IMR-90 (cell line): Measurements from ENCODE around the gene BROX. TPM values are rescaled to one million over a fixed set of nuclear protein-coding genes. Genes with fewer than 3 reads are reported as not detected.

Experiments used
- ATAC-seq: fragments of 200-7000 bp; cut with Tn5 transposase; 2 replicates; pipeline ENCODE4 v1.9.1; 2020; ENCODE audit warnings: low read depth, mild to moderate bottlenecking, moderate library complexity
- BruUV-seq: library from RNA; stranded (reverse); fragments of 400-500 nt; replicated peaks from 2 replicates; lab custom pipeline; 2021; lab: Mats Ljungman, UMichigan
- CTCF ChIA-PET: fragments of 300-600 bp; formaldehyde crosslinking; extraction: SDS; loops from one replicate; lab custom pipeline; 2021; ENCODE audit warnings: antibody characterized with exemption; lab: Yijun Ruan, JAX
- POLR2A ChIA-PET: fragments of 300-600 bp; sonication (Branson Sonifier 250); formaldehyde crosslinking; loops from one replicate; lab custom pipeline; 2022; ENCODE audit warnings: antibody characterized with exemption; ENCODE audit not compliant: unreplicated experiment; lab: Charles Lee
- DNase-seq: peaks from one replicate; pipeline ENCODE4 v3.0.0; 2013
- H2AFZ ChIP-seq: replicated peaks from 2 replicates; pipeline ENCODE3; 2013; ENCODE audit warnings: low read length, mild to moderate bottlenecking; ENCODE audit not compliant: poor library complexity
- H2AK5ac ChIP-seq: 2 replicates; pipeline ENCODE4 v1.6.1; 2013; ENCODE audit warnings: low read depth, low read length, inconsistent platforms
- H2AK9ac ChIP-seq: replicated peaks from 2 replicates; pipeline ENCODE3; 2013; ENCODE audit warnings: mild to moderate bottlenecking, low read depth, low read length, moderate library complexity; ENCODE audit not compliant: poor library complexity
- H2BK120ac ChIP-seq: 2 replicates; pipeline ENCODE4 v1.6.1; 2013; ENCODE audit warnings: low read depth, low read length, inconsistent platforms
- H2BK15ac ChIP-seq: 3 replicates; pipeline ENCODE4 v1.6.1; 2013; ENCODE audit warnings: low read depth, low read length, inconsistent platforms
- H2BK20ac ChIP-seq: 2 replicates; pipeline ENCODE4 v1.6.1; 2013; ENCODE audit warnings: low read depth, mild to moderate bottlenecking, inconsistent platforms, low read length, moderate library complexity
- H2BK5ac ChIP-seq: 2 replicates; pipeline ENCODE4 v1.6.1; 2013; ENCODE audit warnings: mild to moderate bottlenecking, low read depth, low read length, inconsistent platforms; ENCODE audit not compliant: poor library complexity, severe bottlenecking
- H3K14ac ChIP-seq: replicated peaks from 2 replicates; pipeline ENCODE4 v1.6.1; 2013; ENCODE audit warnings: low read depth, low read length, inconsistent platforms
- H3K18ac ChIP-seq: 2 replicates; pipeline ENCODE4 v1.6.1; 2013; ENCODE audit warnings: low read depth, low read length, control low read depth
- H3K23ac ChIP-seq: 2 replicates; pipeline ENCODE4 v1.6.1; 2013; ENCODE audit warnings: low read depth, low read length, inconsistent platforms
- H3K27ac ChIP-seq: 2 replicates; pipeline ENCODE4 v1.5.1; 2013; ENCODE audit warnings: mild to moderate bottlenecking, control low read depth, low read length; ENCODE audit not compliant: insufficient read depth
- H3K27me3 ChIP-seq: 2 replicates; pipeline ENCODE4 v1.6.1; 2013; ENCODE audit warnings: low read length; ENCODE audit not compliant: control insufficient read depth, insufficient read depth
- H3K36me3 ChIP-seq: 2 replicates; pipeline ENCODE4 v1.6.1; 2013; ENCODE audit warnings: low read length, mixed read lengths; ENCODE audit not compliant: control insufficient read depth, insufficient read depth
- H3K4ac ChIP-seq: 2 replicates; pipeline ENCODE4 v1.6.1; 2013; ENCODE audit warnings: low read depth, low read length, inconsistent platforms
- H3K4me1 ChIP-seq: 2 replicates; pipeline ENCODE4 v1.6.1; 2013; ENCODE audit warnings: low read length, mixed read lengths; ENCODE audit not compliant: control insufficient read depth, insufficient read depth
- H3K4me2 ChIP-seq: 2 replicates; pipeline ENCODE4 v1.6.1; 2013; ENCODE audit warnings: low read depth, mild to moderate bottlenecking, control low read depth, low read length, moderate library complexity
- H3K4me3 ChIP-seq: 2 replicates; pipeline ENCODE4 v1.5.1; 2013; ENCODE audit warnings: low read depth, mild to moderate bottlenecking, control low read depth, low read length, moderate library complexity; ENCODE audit not compliant: insufficient read depth
- H3K56ac ChIP-seq: 2 replicates; pipeline ENCODE4 v1.6.1; 2013; ENCODE audit warnings: low read length, inconsistent platforms; ENCODE audit not compliant: insufficient read depth; ENCODE audit errors: extremely low read depth
- H3K79me1 ChIP-seq, 2 experiments: 2 replicates each; pipeline ENCODE4 v1.6.1; 2013; ENCODE audit warnings: low read length in 2 of 2, inconsistent platforms in 1 of 2, low read depth in 1 of 2
- H3K9ac ChIP-seq: 2 replicates; pipeline ENCODE4 v1.6.1; 2013; ENCODE audit warnings: low read depth, low read length, control low read depth
- H3K9me1 ChIP-seq: 2 replicates; pipeline ENCODE4 v1.6.1; 2013; ENCODE audit warnings: low read length, inconsistent platforms; ENCODE audit not compliant: insufficient read depth
- H3K9me3 ChIP-seq: 2 replicates; pipeline ENCODE4 v1.6.1; 2013; ENCODE audit warnings: low read length; ENCODE audit not compliant: control insufficient read depth, insufficient read depth
- H4K20me1 ChIP-seq: 2 replicates; pipeline ENCODE4 v1.6.1; 2013; ENCODE audit warnings: low read length, inconsistent platforms; ENCODE audit not compliant: insufficient read depth
- H4K5ac ChIP-seq: 2 replicates; pipeline ENCODE4 v1.6.1; 2013; ENCODE audit warnings: mild to moderate bottlenecking, low read depth, low read length, control low read depth
- H4K8ac ChIP-seq, 2 experiments: 2 replicates each; pipeline ENCODE4 v1.6.1; 2013; ENCODE audit warnings: low read depth in 2 of 2, low read length in 2 of 2, control low read depth in 1 of 2, inconsistent platforms in 1 of 2
- H4K91ac ChIP-seq: 2 replicates; pipeline ENCODE4 v1.6.1; 2013; ENCODE audit warnings: low read depth, low read length, inconsistent platforms; ENCODE audit not compliant: insufficient read depth
- BHLHE40 ChIP-seq: fragments of 150-350 bp; IDR thresholded peaks from 2 replicates; pipeline ENCODE4 v1.6.1; 2016; ENCODE audit warnings: mild to moderate bottlenecking, low read depth, low read length
- CEBPB ChIP-seq: IDR thresholded peaks from 2 replicates; pipeline ENCODE4 v1.6.1; 2012; ENCODE audit warnings: low read depth, low read length, improper control_type of control experiment
- CHD1 ChIP-seq: IDR thresholded peaks from 2 replicates; pipeline ENCODE4 v1.6.1; 2012; ENCODE audit warnings: low read depth, low read length, improper control_type of control experiment
- FOS ChIP-seq: fragments of 150-350 bp; IDR thresholded peaks from 2 replicates; pipeline ENCODE4 v1.6.1; 2016; ENCODE audit warnings: low read depth, low read length
- MAFK ChIP-seq: IDR thresholded peaks from 2 replicates; pipeline ENCODE4 v1.6.1; 2012; ENCODE audit warnings: low read depth, low read length, improper control_type of control experiment
- MAZ ChIP-seq: IDR thresholded peaks from 2 replicates; pipeline ENCODE4 v1.6.1; 2012; ENCODE audit warnings: low read depth, mild to moderate bottlenecking, low read length, improper control_type of control experiment, moderate library complexity, borderline replicate concordance
- MXI1 ChIP-seq: IDR thresholded peaks from 2 replicates; pipeline ENCODE4 v1.6.1; 2012; ENCODE audit warnings: low read depth, mild to moderate bottlenecking, low read length, moderate library complexity, borderline replicate concordance
- NFE2L2 ChIP-seq: fragments of 150-350 bp; IDR thresholded peaks from 2 replicates; pipeline ENCODE4 v1.6.1; 2016; ENCODE audit warnings: low read depth, mild to moderate bottlenecking, low read length
- POLR2A ChIP-seq: IDR thresholded peaks from 2 replicates; pipeline ENCODE4 v1.6.1; 2012; ENCODE audit warnings: mild to moderate bottlenecking, low read depth, low read length
- RAD21 ChIP-seq: IDR thresholded peaks from 2 replicates; pipeline ENCODE4 v1.6.1; 2012; ENCODE audit warnings: low read length, improper control_type of control experiment
- RCOR1 ChIP-seq: IDR thresholded peaks from 2 replicates; pipeline ENCODE4 v1.6.1; 2012; ENCODE audit warnings: mild to moderate bottlenecking, low read length, improper control_type of control experiment; ENCODE audit not compliant: insufficient replicate concordance
- RFX5 ChIP-seq: IDR thresholded peaks from 2 replicates; pipeline ENCODE4 v1.8.0; 2012; ENCODE audit warnings: low read depth, mild to moderate bottlenecking, low read length, moderate library complexity
- SMC3 ChIP-seq: fragments of 150-350 bp; IDR thresholded peaks from 2 replicates; pipeline ENCODE4 v1.6.1; 2016; ENCODE audit warnings: low read depth, mild to moderate bottlenecking, antibody characterized with exemption, low read length, moderate library complexity
- USF2 ChIP-seq: fragments of 150-350 bp; IDR thresholded peaks from 2 replicates; pipeline ENCODE4 v1.6.1; 2017; ENCODE audit warnings: mild to moderate bottlenecking, antibody characterized with exemption, low read length, low read depth
- WGBS, 2 experiments: methylation state at CpG; one replicate each; pipeline versions ENCODE4 v1.1.5 to v1.1.7; 2013; ENCODE audit warnings: missing lambda C conversion rate in 2 of 2; ENCODE audit not compliant: insufficient read length in 1 of 2; ENCODE audit errors: extremely low coverage in 2 of 2; 5-methylcytosine and 5-hydroxymethylcytosine counted together
- dilution Hi-C: fragments of 300-500 bp; cut with HindIII; formaldehyde crosslinking; loops from one replicate; pipeline ENCODE4 v1.14.3; 2018; ENCODE audit warnings: low sequenced_read_pairs; ENCODE audit not compliant: unreplicated experiment
- in situ Hi-C: fragments of 300-500 bp; cut with MboI; formaldehyde crosslinking; loops from 3 replicates; pipeline ENCODE4 v1.14.3; 2019; ENCODE audit warnings: low sequenced_read_pairs, inconsistent platforms, mixed read lengths
- intact Hi-C: fragments of 100-400 bp; cut with micrococcal nuclease; formaldehyde crosslinking; loops from 2 replicates; pipeline ENCODE4 v1.10.0; 2022
- polyA plus RNA-seq, 3 experiments: library from polyadenylated mRNA; depleted of rRNA; stranded (reverse); fragments of >200 nt; gene quantifications; 2 replicates each; pipeline ENCODE4 v1.2.3, GENCODE V29; 2012; ENCODE audit warnings: low replicate concordance in 1 of 3
- total RNA-seq: library from RNA; depleted of rRNA; stranded (reverse); fragments of >200 nt; gene quantifications from 2 replicates; pipeline ENCODE4 v1.2.3, GENCODE V29; 2012
- TF ChIP-seq, protein P1 (sequence below): fragments of 150-350 bp; IDR thresholded peaks from 2 replicates; pipeline ENCODE4 v1.6.1; 2016; ENCODE audit warnings: low read depth, mild to moderate bottlenecking, low read length, moderate library complexity, borderline replicate concordance
- TF ChIP-seq, protein P2 (sequence below): conservative IDR thresholded peaks from 2 replicates; pipeline ENCODE4 v1.5.1; 2012; ENCODE audit warnings: mild to moderate bottlenecking, low read depth, low read length, improper control_type of control experiment

Gene BROX
- total and polyA plus RNA-seq, 2 of the 4 experiments (the other 2 are of a cell fraction), result 6.8 to 43.4 TPM

DNA sequence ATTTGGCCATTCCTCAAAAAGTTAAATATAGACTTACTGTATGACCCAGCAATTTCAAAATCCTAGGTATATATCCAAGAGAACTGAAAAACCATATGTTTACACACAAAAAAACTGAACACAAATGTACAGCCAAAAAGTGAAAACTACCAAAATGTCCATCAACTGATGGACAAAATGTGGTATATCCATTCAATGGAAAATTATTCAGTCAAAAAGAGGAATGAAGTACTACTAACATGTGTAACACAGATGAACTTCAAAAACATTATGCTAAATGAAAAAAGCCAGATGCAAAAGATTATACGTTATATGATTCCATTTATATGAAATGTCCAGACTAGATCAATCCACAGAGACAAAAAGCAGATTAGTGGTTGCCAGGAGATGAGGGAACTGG lies 8.1 kb upstream of the BROX start:
- H3K18ac ChIP-seq, result no peak overlapping the region
- WGBS, 2 experiments, result no CpG with 5 or more reads among the region's 1 CpG
- H3K27me3 ChIP-seq, result no peaks in the 10 kb centered on the region
- BruUV-seq, result no TSS peak
- H3K27ac ChIP-seq, result no peak overlapping the region
- H3K79me1 ChIP-seq, result peaks cover 15 to 30% of the 10 kb centered on the region in 2 experiments; a peak in 3 of 4 replicates
- no peak overlapping the region for H3K4ac ChIP-seq
- no peaks in the 10 kb centered on the region; the same call in 1 of the 2 replicates for H4K20me1 ChIP-seq
- H3K9ac ChIP-seq, result no peak overlapping the region
- H3K36me3 ChIP-seq, result peaks cover 11% of the 10 kb centered on the region; the same call in 1 of the 2 replicates
- CTCF ChIA-PET, result interaction anchor here (1.0 kb wide), 1 partner anchor 10 kb away, joined by 3 read pairs; no protein-coding TSS in a partner anchor
- no peak overlapping the region for H2BK5ac ChIP-seq
- in situ Hi-C loops (no loop called here), dilution Hi-C loops (no loop called here), intact Hi-C loops (no loop called here)
- no peak overlapping the region for H2BK120ac ChIP-seq
- no peak overlapping the region for H2AK5ac ChIP-seq
- H4K5ac ChIP-seq, result no peak overlapping the region
- H2AK9ac ChIP-seq, result no peak overlapping the region
- no peak overlapping the region for H4K8ac ChIP-seq
- H2BK15ac ChIP-seq, result no peak overlapping the region
- H2BK20ac ChIP-seq, result no peak overlapping the region
- H3K56ac ChIP-seq, result no peak overlapping the region
- no peak overlapping the region for H3K4me3 ChIP-seq
- H2AFZ ChIP-seq, result no peak overlapping the region
- H3K23ac ChIP-seq, result no peak overlapping the region
- DNase-seq, result no peak
- H3K14ac ChIP-seq, result no peak overlapping the region
- TF ChIP-seq RFX5 (no peak), SMC3 (no peak), MAFK (no peak), CHD1 (no peak), FOS (no peak), MAZ (no peak), BHLHE40 (no peak), POLR2A (no peak), RAD21 (no peak), NFE2L2 (no peak), CEBPB (no peak), USF2 (no peak), MXI1 (no peak), RCOR1 (no peak)
- TF ChIP-seq, protein P1, sequence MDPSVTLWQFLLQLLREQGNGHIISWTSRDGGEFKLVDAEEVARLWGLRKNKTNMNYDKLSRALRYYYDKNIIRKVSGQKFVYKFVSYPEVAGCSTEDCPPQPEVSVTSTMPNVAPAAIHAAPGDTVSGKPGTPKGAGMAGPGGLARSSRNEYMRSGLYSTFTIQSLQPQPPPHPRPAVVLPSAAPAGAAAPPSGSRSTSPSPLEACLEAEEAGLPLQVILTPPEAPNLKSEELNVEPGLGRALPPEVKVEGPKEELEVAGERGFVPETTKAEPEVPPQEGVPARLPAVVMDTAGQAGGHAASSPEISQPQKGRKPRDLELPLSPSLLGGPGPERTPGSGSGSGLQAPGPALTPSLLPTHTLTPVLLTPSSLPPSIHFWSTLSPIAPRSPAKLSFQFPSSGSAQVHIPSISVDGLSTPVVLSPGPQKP, result no peak
- TF ChIP-seq, protein P2, sequence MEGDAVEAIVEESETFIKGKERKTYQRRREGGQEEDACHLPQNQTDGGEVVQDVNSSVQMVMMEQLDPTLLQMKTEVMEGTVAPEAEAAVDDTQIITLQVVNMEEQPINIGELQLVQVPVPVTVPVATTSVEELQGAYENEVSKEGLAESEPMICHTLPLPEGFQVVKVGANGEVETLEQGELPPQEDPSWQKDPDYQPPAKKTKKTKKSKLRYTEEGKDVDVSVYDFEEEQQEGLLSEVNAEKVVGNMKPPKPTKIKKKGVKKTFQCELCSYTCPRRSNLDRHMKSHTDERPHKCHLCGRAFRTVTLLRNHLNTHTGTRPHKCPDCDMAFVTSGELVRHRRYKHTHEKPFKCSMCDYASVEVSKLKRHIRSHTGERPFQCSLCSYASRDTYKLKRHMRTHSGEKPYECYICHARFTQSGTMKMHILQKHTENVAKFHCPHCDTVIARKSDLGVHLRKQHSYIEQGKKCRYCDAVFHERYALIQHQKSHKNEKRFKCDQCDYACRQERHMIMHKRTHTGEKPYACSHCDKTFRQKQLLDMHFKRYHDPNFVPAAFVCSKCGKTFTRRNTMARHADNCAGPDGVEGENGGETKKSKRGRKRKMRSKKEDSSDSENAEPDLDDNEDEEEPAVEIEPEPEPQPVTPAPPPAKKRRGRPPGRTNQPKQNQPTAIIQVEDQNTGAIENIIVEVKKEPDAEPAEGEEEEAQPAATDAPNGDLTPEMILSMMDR, result no peak
- H3K4me2 ChIP-seq, result no peak overlapping the region
- H3K9me1 ChIP-seq, result no peaks in the 10 kb centered on the region
- H3K4me1 ChIP-seq, result no peaks in the 10 kb centered on the region
- H4K91ac ChIP-seq, result no peak overlapping the region
- H3K9me3 ChIP-seq, result no peaks in the 10 kb centered on the region
- POLR2A ChIA-PET, result no interaction called here
- no peak for ATAC-seq
